Bronchial epithelial cell (primary cell): ENCODE data around the gene FAM124A. TPM values are rescaled to one million over a fixed set of nuclear protein-coding genes. Genes with fewer than 3 reads are reported as not detected.
A peak's percentile ranks its signal among the peaks of the same experiment; 100 is the strongest.

Experiments used
- DNase-seq: peaks from one replicate; pipeline ENCODE4 v3.0.0-alpha.2; 2010; ENCODE audit warnings: low read depth
- FAIRE-seq: peaks from 2 replicates; lab custom pipeline; 2011; peaks lifted over from hg19 to GRCh38; lab: Jason Lieb, UNC
- H3K27me3 ChIP-seq: 2 replicates; pipeline ENCODE4 v1.5.1; 2011; ENCODE audit warnings: low read length; ENCODE audit not compliant: control insufficient read depth, insufficient read depth
- H3K36me3 ChIP-seq: 2 replicates; pipeline ENCODE4 v1.5.1; 2011; ENCODE audit warnings: low read length; ENCODE audit not compliant: control insufficient read depth, insufficient read depth
- H3K4me3 ChIP-seq: 2 replicates; pipeline ENCODE4 v1.5.1; 2011; ENCODE audit warnings: mild to moderate bottlenecking, low read depth, low read length, control low read depth
- total RNA-seq: library from RNA; depleted of rRNA; stranded (reverse); fragments of >200 nt; gene quantifications from 2 replicates; pipeline ENCODE4 v1.2.1, GENCODE V29; 2014
- TF ChIP-seq, protein P1 (sequence below): IDR thresholded peaks from 2 replicates; pipeline ENCODE4 v1.5.1; 2011; ENCODE audit warnings: mild to moderate bottlenecking, moderate library complexity, low read length, control low read depth, inconsistent platforms; ENCODE audit not compliant: insufficient read depth, severe bottlenecking

Gene FAM124A
- total RNA-seq, 1 donor from 2014 or later: not detected

- Histone ChIP-seq H3K27me3 (peaks cover 5% of the 10 kb centered on the region), H3K4me3 (no peak overlapping the region), H3K36me3 (no peaks in the 10 kb centered on the region)
- TF ChIP-seq, protein P1, sequence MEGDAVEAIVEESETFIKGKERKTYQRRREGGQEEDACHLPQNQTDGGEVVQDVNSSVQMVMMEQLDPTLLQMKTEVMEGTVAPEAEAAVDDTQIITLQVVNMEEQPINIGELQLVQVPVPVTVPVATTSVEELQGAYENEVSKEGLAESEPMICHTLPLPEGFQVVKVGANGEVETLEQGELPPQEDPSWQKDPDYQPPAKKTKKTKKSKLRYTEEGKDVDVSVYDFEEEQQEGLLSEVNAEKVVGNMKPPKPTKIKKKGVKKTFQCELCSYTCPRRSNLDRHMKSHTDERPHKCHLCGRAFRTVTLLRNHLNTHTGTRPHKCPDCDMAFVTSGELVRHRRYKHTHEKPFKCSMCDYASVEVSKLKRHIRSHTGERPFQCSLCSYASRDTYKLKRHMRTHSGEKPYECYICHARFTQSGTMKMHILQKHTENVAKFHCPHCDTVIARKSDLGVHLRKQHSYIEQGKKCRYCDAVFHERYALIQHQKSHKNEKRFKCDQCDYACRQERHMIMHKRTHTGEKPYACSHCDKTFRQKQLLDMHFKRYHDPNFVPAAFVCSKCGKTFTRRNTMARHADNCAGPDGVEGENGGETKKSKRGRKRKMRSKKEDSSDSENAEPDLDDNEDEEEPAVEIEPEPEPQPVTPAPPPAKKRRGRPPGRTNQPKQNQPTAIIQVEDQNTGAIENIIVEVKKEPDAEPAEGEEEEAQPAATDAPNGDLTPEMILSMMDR: no peak
- DNase-seq: no peak
- FAIRE-seq: no peak
Measured at GRCh38 chr13:51229101-51229719, 7.0 kb downstream of the FAM124A start.

DNA sequence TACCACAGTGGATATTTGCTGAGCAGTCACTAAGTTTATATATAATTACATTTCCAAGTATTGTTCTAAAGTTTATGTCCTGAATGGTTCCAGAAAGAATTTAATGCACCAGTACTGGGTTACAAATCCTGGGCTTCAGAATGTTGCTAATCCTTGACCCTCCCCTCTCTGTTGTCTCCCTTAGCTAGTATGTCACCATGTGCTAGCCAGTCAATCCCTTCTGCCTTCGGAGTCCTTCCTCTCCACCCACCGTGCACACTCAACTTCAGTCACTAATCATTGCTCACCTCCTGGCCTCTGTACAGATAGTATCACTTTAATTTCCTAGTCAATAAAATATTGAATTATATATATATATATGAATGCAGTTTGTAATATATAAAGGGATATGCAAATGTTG, 7.5 kb downstream of the FAM124A start:
- DNase-seq: no peak
- no peak for FAIRE-seq
- peaks cover 5% of the 10 kb centered on the region for H3K27me3 ChIP-seq
- H3K36me3 ChIP-seq: no peaks in the 10 kb centered on the region
- H3K4me3 ChIP-seq: no peak overlapping the region
- TF ChIP-seq, protein P1: no peak

- H3K4me3 ChIP-seq: no peak overlapping the region
- H3K36me3 ChIP-seq: no peaks in the 10 kb centered on the region
- TF ChIP-seq, protein P1: no peak
- DNase-seq (no peak), FAIRE-seq (no peak)
- H3K27me3 ChIP-seq: peaks cover 5% of the 10 kb centered on the region
Measured at GRCh38 chr13:51230477-51231105, 8.4 kb downstream of the FAM124A start.

GRCh38 chr13:51231456-51231855, 9.3 kb downstream of the FAM124A start:
- H3K36me3 ChIP-seq: no peaks in the 10 kb centered on the region
- TF ChIP-seq, protein P1: no peak
- H3K27me3 ChIP-seq: peaks cover 4% of the 10 kb centered on the region
- no peak overlapping the region for H3K4me3 ChIP-seq
- FAIRE-seq: peak; percentile 13
- no peak for DNase-seq

DNA sequence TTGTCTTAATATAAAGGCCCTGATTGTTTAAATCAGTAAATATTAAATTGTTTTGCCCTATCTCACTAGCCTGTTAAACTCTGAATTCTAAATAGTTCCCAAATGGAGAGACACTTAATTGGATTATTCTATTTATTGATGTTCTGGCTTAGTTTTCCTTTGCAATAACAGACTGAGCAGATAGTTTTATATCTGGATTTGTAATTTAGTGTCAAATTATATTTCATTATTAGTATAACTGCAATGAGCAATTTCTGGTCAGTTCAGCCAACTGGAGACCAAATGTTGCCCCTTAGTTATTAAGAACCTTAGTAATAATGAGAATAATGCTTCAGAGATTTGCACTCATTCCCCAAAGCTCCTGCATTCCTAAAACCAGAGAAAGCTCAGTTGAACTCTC, 10.1 kb downstream of the FAM124A start:
- peaks cover 2% of the 10 kb centered on the region for H3K27me3 ChIP-seq
- H3K4me3 ChIP-seq: no peak overlapping the region
- no peak for DNase-seq
- FAIRE-seq: no peak
- TF ChIP-seq, protein P1: no peak
- H3K36me3 ChIP-seq: no peaks in the 10 kb centered on the region
